Loucy (cell line): ENCODE data around the gene KIRREL3.

Experiments
- H2AFZ ChIP-seq: fragments of 200-600 bp; sonication (generic); 2 replicates; pipeline ENCODE4 v1.6.0; 2016; ENCODE audit warnings: antibody characterized with exemption, mild to moderate bottlenecking, low read length, moderate library complexity
- H3F3A ChIP-seq: fragments of 200-600 bp; 2 replicates; pipeline ENCODE4 v1.6.0; 2016; ENCODE audit warnings: antibody characterized with exemption, low read depth, mild to moderate bottlenecking
- H3K27me3 ChIP-seq: fragments of 200-600 bp; sonication (generic); 2 replicates; pipeline ENCODE4 v1.6.1; 2014; ENCODE audit warnings: low read length, mild to moderate bottlenecking; ENCODE audit not compliant: insufficient read depth, poor library complexity, severe bottlenecking
- H3K36me3 ChIP-seq: fragments of 200-600 bp; sonication (generic); 2 replicates; pipeline ENCODE4 v1.6.1; 2016; ENCODE audit warnings: low read length; ENCODE audit not compliant: insufficient read depth
- H3K4me1 ChIP-seq: fragments of 200-600 bp; sonication (generic); 2 replicates; pipeline ENCODE4 v1.5.1; 2014; ENCODE audit warnings: low read length, mild to moderate bottlenecking; ENCODE audit not compliant: insufficient read depth, poor library complexity, severe bottlenecking
- H3K4me2 ChIP-seq: fragments of 200-600 bp; sonication (generic); 2 replicates; pipeline ENCODE4 v1.6.0; 2014; ENCODE audit warnings: antibody characterized with exemption, low read length, low read depth, mild to moderate bottlenecking; ENCODE audit not compliant: poor library complexity, severe bottlenecking
- H3K4me3 ChIP-seq: fragments of 200-600 bp; sonication (generic); 2 replicates; pipeline ENCODE4 v1.5.1; 2014; ENCODE audit warnings: low read length, mild to moderate bottlenecking, mixed read lengths; ENCODE audit not compliant: poor library complexity, severe bottlenecking
- H3K79me2 ChIP-seq: fragments of 200-600 bp; sonication (generic); 2 replicates; pipeline ENCODE4 v1.6.1; 2014; ENCODE audit warnings: low read length; ENCODE audit not compliant: insufficient read depth
- H3K9ac ChIP-seq: fragments of 200-600 bp; sonication (generic); 2 replicates; pipeline ENCODE4 v1.6.0; 2014; ENCODE audit warnings: mild to moderate bottlenecking, low read depth, low read length, moderate library complexity; ENCODE audit not compliant: poor library complexity, severe bottlenecking
- H3K9me2 ChIP-seq: fragments of 200-600 bp; sonication (generic); replicated peaks from 2 replicates; pipeline ENCODE4 v1.6.1; 2016; ENCODE audit warnings: low read depth, low read length, mixed read lengths
- H3K9me3 ChIP-seq: fragments of 200-600 bp; sonication (generic); 2 replicates; pipeline ENCODE4 v1.6.1; 2014; ENCODE audit warnings: mild to moderate bottlenecking, antibody characterized with exemption, low read length, low read depth; ENCODE audit not compliant: insufficient read depth
- H4K20me1 ChIP-seq: fragments of 200-600 bp; sonication (generic); 2 replicates; pipeline ENCODE4 v1.6.0; 2014; ENCODE audit warnings: antibody characterized with exemption, low read length, mild to moderate bottlenecking; ENCODE audit not compliant: insufficient read depth, poor library complexity, severe bottlenecking
- CTCF ChIP-seq: fragments of 200-600 bp; sonication (generic); conservative IDR thresholded peaks from 2 replicates; pipeline ENCODE4 v1.5.1; 2014; ENCODE audit warnings: mild to moderate bottlenecking, antibody characterized with exemption, low read length
- EZH2phosphoT487 ChIP-seq: fragments of 200-600 bp; IDR thresholded peaks from 2 replicates; pipeline ENCODE4 v1.6.1; 2018; ENCODE audit warnings: antibody characterized with exemption, mild to moderate bottlenecking, moderate library complexity, borderline replicate concordance

The KIRREL3 gene

GRCh38 chr11:126521196-126521595 is 479.4 kb downstream of the KIRREL3 start:
- Histone ChIP-seq H3K9me2 (no peaks in the 10 kb centered on the region), H3K9me3 (no peaks in the 10 kb centered on the region), H3K36me3 (no peaks in the 10 kb centered on the region), H2AFZ (no peak overlapping the region), H3K4me3 (no peak overlapping the region), H3K27me3 (no peaks in the 10 kb centered on the region), H4K20me1 (no peaks in the 10 kb centered on the region), H3F3A (no peaks in the 10 kb centered on the region), H3K79me2 (no peaks in the 10 kb centered on the region), H3K4me2 (no peak overlapping the region), H3K9ac (no peak overlapping the region), H3K4me1 (no peaks in the 10 kb centered on the region)
- TF ChIP-seq EZH2phosphoT487 (no peak), CTCF (no peak)

DNA sequence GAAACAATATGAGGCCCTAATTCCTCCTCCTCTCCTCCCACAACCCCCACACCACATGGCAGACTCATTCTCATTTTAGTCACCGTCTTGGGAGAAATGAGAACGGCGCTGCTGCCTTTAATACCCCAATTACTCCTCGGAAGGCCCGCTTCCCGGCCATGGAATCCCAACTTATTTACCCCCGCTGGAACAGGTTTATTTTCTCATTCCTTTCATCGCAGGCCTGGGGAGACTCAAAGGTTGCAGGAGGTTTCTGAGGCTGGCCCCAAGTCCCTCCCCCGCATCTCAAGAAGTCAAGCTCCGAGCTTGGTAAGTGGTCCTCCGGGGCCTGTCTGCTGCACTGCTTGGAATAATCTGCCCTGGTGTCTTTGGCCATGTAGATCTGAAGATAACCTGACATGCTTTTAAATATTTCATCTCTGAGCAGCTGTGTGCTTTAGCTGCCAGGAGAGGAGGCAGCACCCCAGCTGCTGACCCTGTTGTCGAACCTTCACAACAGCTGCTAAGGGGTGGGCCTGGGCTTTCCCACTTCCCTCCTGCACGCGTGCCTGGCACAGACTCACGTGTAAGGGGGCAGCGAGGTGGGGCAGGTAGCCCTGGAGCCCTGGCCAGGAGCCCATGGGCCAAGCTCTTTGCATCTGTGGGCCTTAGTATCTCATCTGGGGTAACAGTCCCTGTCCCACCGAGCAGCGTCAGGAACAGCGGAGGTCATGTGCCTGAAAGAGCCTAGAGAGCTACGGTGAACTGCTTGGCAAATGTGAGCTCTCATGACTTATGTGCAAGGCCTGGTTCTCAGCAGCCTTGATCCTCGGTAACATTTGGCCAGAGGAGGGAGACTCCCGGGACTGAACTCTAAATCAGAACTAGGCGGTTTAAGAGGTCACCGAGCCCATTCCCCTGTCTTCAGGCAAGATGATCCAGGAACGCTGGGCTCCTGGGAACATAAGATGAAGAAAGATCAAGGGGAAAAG is 480.5 kb downstream of the KIRREL3 start:
- H3K27me3 ChIP-seq: no peaks in the 10 kb centered on the region
- TF ChIP-seq EZH2phosphoT487 (no peak), CTCF (no peak)
- H4K20me1 ChIP-seq: no peaks in the 10 kb centered on the region
- no peak overlapping the region for H3K9ac ChIP-seq
- no peak overlapping the region for H2AFZ ChIP-seq
- H3F3A ChIP-seq: no peaks in the 10 kb centered on the region
- H3K4me1 ChIP-seq: no peaks in the 10 kb centered on the region
- no peaks in the 10 kb centered on the region for H3K79me2 ChIP-seq
- H3K9me3 ChIP-seq: no peaks in the 10 kb centered on the region
- H3K36me3 ChIP-seq: no peaks in the 10 kb centered on the region
- H3K4me3 ChIP-seq: no peak overlapping the region
- H3K4me2 ChIP-seq: no peak overlapping the region
- no peaks in the 10 kb centered on the region for H3K9me2 ChIP-seq

DNA sequence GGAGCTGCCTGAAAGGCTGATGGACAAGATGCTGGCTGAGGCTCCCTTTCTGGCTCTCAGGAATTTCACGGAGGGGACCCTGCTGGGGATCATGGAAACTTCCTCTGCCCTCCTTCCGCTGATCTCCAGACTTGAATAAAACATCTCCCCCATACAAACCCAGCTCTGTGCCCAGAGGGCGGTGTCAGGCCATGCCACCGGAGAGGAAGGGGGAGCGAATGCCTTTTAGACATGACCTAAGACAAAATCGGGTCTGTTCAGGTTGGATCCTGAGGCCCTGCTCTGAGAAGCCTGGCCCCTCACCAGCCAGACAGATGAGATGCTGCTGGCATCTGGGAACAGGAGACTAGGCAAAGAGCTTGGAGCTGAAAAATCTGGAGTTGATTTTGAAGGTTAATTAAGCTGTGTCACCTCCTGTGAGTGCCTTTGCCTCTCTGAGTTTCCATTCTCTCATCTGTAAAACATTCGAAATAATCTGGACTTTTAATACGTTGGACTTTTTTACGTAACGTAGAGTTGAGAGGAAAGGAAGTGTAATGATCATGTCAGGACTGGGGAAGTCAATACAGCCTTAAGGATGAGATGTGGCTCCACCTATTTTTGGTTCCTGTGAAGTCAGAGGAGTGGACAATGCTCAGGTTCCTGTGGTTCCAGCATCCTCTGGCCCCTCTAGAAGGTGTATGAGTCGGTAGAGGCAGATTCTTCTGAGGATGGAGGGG is 481.4 kb downstream of the KIRREL3 start:
- no peaks in the 10 kb centered on the region for H3F3A ChIP-seq
- no peaks in the 10 kb centered on the region for H3K9me2 ChIP-seq
- H3K4me3 ChIP-seq: no peak overlapping the region
- no peak overlapping the region for H3K9ac ChIP-seq
- H3K36me3 ChIP-seq: no peaks in the 10 kb centered on the region
- H3K4me1 ChIP-seq: no peaks in the 10 kb centered on the region
- H3K9me3 ChIP-seq: no peaks in the 10 kb centered on the region
- H2AFZ ChIP-seq: no peak overlapping the region
- no peaks in the 10 kb centered on the region for H4K20me1 ChIP-seq
- no peak for TF ChIP-seq EZH2phosphoT487
- TF ChIP-seq CTCF: no peak
- H3K79me2 ChIP-seq: no peaks in the 10 kb centered on the region
- no peaks in the 10 kb centered on the region for H3K27me3 ChIP-seq
- no peak overlapping the region for H3K4me2 ChIP-seq
